ENCODE results near the gene SPP1. TPM values are rescaled to one million over a fixed set of nuclear protein-coding genes. Genes with fewer than 3 reads are reported as not detected.

The SPP1 gene
- total RNA-seq, 1 donor: 7.6 TPM

DNA sequence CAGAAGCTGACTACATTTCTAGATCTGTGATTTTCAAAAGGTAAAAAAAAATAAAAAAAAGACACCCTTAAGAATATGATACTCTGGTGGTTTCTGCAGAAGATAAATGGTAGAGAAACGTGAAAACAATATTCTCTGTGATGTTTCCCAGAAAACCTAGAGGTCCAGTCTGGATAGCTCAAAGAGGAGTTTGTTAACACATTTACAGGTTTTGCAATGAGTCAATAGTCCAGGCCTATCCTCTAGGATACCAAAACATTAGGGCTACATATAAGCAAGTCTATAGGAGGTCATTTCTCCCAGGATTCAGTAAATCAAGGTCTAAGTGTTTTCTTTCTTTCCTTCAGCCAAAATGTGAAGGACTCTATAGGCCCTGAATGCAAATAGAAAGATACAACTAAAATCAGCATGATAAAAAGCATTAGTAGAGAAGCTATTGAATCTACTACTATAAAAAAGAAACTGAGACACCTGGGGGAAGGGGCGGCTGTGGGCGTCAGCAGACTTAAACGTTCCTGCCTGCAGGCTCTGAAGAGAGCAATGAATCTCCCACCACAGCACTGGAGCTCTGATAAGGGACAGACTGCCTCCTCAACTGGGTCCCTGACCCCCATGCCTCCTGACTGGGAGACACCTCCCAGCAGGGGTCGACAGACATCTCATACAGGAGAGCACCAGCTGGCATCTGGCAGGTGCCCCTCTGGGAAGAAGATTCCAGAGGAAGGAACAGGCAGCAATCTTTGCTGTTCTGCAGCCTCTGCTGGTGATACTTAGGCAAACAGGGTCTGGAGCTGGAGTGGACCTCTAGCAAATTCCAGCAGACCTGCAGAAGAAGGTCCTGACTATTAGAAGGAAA lies 33.7 kb upstream of the SPP1 start:
- Histone ChIP-seq H2AFZ (ENCODE audit: low read length) (no peak overlapping the region), H3K79me2 (ENCODE audit: insufficient read depth, low read length) (no peaks in the 10 kb centered on the region), H3K4me1 (ENCODE audit: insufficient read depth, low read length) (no peaks in the 10 kb centered on the region), H3K36me3 (ENCODE audit: insufficient read depth, low read length) (no peaks in the 10 kb centered on the region), H4K20me1 (ENCODE audit: insufficient read depth, low read length) (no peaks in the 10 kb centered on the region), H3K4me3 (ENCODE audit: insufficient read depth, low read length) (no peak overlapping the region), H3K4me2 (ENCODE audit: insufficient read depth, low read length) (no peak overlapping the region), H3K27ac (ENCODE audit: low read depth, low read length) (no peak overlapping the region), H3K27me3 (ENCODE audit: insufficient read depth, low read length) (peaks cover 3% of the 10 kb centered on the region), H3K9me3 (ENCODE audit: low read depth, low read length) (no peaks in the 10 kb centered on the region)
- no peak for TF ChIP-seq CTCF (IDR thresholded peaks at IDR 0.05; ENCODE audit: extremely low read depth, low read depth, low read length)
- no peak for DNase-seq (ENCODE audit: insufficient read length, low spot score, missing footprints)

- TF ChIP-seq CTCF (IDR thresholded peaks at IDR 0.05; ENCODE audit: extremely low read depth, low read depth, low read length): no peak
- Histone ChIP-seq H3K79me2 (ENCODE audit: insufficient read depth, low read length) (no peaks in the 10 kb centered on the region), H3K27me3 (ENCODE audit: insufficient read depth, low read length) (peaks cover 3% of the 10 kb centered on the region), H3K4me1 (ENCODE audit: insufficient read depth, low read length) (no peaks in the 10 kb centered on the region), H3K4me2 (ENCODE audit: insufficient read depth, low read length) (no peak overlapping the region), H3K36me3 (ENCODE audit: insufficient read depth, low read length) (no peaks in the 10 kb centered on the region), H3K27ac (ENCODE audit: low read depth, low read length) (no peak overlapping the region), H3K4me3 (ENCODE audit: insufficient read depth, low read length) (no peak overlapping the region), H2AFZ (ENCODE audit: low read length) (no peak overlapping the region), H4K20me1 (ENCODE audit: insufficient read depth, low read length) (no peaks in the 10 kb centered on the region), H3K9me3 (ENCODE audit: low read depth, low read length) (no peaks in the 10 kb centered on the region)
- no peak for DNase-seq (ENCODE audit: insufficient read length, low spot score, missing footprints)
Measured at GRCh38 chr4:87943660-87944149, 31.8 kb upstream of the SPP1 start.

GRCh38 chr4:87944967-87945366 lies 30.5 kb upstream of the SPP1 start:
- Histone ChIP-seq H3K36me3 (ENCODE audit: insufficient read depth, low read length) (no peaks in the 10 kb centered on the region), H3K4me3 (ENCODE audit: insufficient read depth, low read length) (no peak overlapping the region), H3K27ac (ENCODE audit: low read depth, low read length) (no peak overlapping the region), H3K4me1 (ENCODE audit: insufficient read depth, low read length) (peaks cover 1% of the 10 kb centered on the region), H3K9me3 (ENCODE audit: low read depth, low read length) (no peaks in the 10 kb centered on the region), H3K4me2 (ENCODE audit: insufficient read depth, low read length) (no peak overlapping the region), H4K20me1 (ENCODE audit: insufficient read depth, low read length) (no peaks in the 10 kb centered on the region), H2AFZ (ENCODE audit: low read length) (no peak overlapping the region), H3K79me2 (ENCODE audit: insufficient read depth, low read length) (no peaks in the 10 kb centered on the region), H3K27me3 (ENCODE audit: insufficient read depth, low read length) (peaks cover 3% of the 10 kb centered on the region)
- TF ChIP-seq CTCF (IDR thresholded peaks at IDR 0.05; ENCODE audit: extremely low read depth, low read depth, low read length): no peak
- DNase-seq (ENCODE audit: insufficient read length, low spot score, missing footprints): no peak

DNA sequence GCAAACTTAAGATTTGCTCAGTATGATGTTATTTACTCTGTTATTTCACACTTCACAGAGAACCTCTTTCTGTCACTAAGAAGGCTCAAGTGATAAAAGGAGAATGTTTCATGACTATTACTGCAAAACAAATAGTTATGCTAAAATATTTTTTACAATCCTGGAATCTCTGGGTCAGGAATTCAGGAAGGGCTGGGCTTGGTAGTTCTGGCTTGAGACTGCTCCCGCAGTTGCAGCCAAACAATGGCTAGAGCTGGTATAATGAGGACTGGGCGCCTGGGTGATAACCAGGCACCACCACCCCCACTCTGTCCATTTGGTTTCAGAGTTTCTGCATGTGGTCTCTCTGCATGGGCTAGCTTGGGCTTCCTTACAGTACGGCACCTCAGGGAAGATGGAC lies 28.7 kb upstream of the SPP1 start:
- no peak overlapping the region for H3K4me2 ChIP-seq (ENCODE audit: insufficient read depth, low read length)
- no peak for DNase-seq (ENCODE audit: insufficient read length, low spot score, missing footprints)
- no peaks in the 10 kb centered on the region for H3K36me3 ChIP-seq (ENCODE audit: insufficient read depth, low read length)
- peaks cover 5% of the 10 kb centered on the region for H3K4me1 ChIP-seq (ENCODE audit: insufficient read depth, low read length)
- H3K4me3 ChIP-seq (ENCODE audit: insufficient read depth, low read length): no peak overlapping the region
- TF ChIP-seq CTCF (IDR thresholded peaks at IDR 0.05; ENCODE audit: extremely low read depth, low read depth, low read length): no peak
- H3K9me3 ChIP-seq (ENCODE audit: low read depth, low read length): no peaks in the 10 kb centered on the region
- H4K20me1 ChIP-seq (ENCODE audit: insufficient read depth, low read length): no peaks in the 10 kb centered on the region
- no peaks in the 10 kb centered on the region for H3K79me2 ChIP-seq (ENCODE audit: insufficient read depth, low read length)
- peaks cover 3% of the 10 kb centered on the region for H3K27me3 ChIP-seq (ENCODE audit: insufficient read depth, low read length)
- H2AFZ ChIP-seq (ENCODE audit: low read length): no peak overlapping the region
- no peak overlapping the region for H3K27ac ChIP-seq (ENCODE audit: low read depth, low read length)

All from osteoblast (primary cell).